NK-92 (cell line): ENCODE measurements around the gene BZW1.

ENCODE experiments used
- DNase-seq: peaks from one replicate; lab custom pipeline; 2025; ENCODE audit not compliant: unreplicated experiment; lab: John Stamatoyannopoulos, UW

The BZW1 gene

DNA sequence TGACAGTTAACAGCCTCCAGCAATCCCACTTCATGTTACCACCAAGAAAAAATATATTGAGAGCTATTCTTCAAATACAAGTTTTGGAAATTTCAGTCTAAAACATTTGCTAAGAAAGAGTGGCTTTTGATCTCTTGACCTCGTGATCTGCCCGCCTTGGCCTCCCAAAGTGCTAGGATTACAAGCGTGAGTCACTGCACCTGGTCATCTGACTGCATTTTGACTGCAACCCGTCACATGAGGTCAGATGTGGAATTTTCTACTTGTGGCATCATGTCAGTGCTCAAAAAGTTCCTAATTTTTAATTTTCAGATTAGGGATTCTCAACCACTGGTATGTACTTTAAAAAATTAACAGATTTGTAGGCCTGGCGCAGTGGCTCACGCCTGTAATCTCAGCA lies 61.9 kb downstream of the BZW1 start:
- no peak for DNase-seq
